HG03354 (cell line): ENCODE measurements around the gene TAS2R38.
"Not testable (repeated sequence)": the region's sequence is repeated elsewhere in the genome, so short reads cannot be mapped to it uniquely, and the experiment has no call there.

ENCODE experiments used
- ATAC-seq: cut with Tn5 transposase; IDR thresholded peaks from one replicate; pipeline ENCODE4 v1.9.1; 2021; ENCODE audit warnings: mild to moderate bottlenecking; ENCODE audit not compliant: unreplicated experiment, poor library complexity, severe bottlenecking

Gene TAS2R38

DNA sequence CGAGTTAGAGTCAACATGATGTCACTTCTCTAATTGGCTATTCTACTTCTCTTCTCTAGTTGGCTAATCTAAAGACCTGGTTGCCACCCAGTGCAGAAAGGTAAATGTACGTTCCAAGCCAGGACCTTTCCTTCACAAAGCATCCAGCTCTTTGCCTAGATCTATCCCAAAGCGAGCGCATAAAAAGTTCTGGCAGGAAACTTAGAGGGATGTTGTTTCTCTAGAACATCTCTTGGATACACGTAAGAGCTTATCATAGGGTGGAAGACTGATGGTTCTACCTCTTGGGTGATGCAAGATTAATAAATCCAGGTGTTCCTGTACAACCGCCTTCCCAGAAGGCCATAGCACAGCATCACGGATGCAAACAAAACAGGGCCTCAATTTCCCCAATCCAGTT, at the start of gene TAS2R38:
TSS of gene TAS2R38 (minus strand) at position 101 of the 400 bp plus-strand sequence. CDS start at position 17, 84 bp downstream.
- ATAC-seq = no peak

GRCh38 chr7:142018154-142018553, 44.6 kb upstream of the TAS2R38 start:
- no peak for ATAC-seq

DNA sequence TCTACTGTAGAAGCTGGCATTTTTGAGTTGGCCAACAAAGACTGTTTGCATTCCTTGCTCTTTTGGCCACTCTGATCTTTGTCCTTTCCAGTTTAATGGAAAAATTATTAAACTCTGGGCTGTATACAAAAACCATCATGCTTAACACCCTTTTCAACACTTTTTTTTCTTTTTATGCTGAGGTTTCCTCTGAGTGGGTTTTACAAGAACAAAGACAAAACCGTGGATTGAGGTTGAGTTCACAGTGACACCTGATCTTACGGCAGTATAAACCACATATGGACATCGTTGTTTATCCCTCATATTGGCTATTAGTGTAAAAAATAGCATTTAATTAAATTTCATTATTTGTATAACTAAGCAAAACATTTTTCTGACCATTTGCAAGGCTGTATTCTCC, 43.9 kb upstream of the TAS2R38 start:
- no peak for ATAC-seq

DNA sequence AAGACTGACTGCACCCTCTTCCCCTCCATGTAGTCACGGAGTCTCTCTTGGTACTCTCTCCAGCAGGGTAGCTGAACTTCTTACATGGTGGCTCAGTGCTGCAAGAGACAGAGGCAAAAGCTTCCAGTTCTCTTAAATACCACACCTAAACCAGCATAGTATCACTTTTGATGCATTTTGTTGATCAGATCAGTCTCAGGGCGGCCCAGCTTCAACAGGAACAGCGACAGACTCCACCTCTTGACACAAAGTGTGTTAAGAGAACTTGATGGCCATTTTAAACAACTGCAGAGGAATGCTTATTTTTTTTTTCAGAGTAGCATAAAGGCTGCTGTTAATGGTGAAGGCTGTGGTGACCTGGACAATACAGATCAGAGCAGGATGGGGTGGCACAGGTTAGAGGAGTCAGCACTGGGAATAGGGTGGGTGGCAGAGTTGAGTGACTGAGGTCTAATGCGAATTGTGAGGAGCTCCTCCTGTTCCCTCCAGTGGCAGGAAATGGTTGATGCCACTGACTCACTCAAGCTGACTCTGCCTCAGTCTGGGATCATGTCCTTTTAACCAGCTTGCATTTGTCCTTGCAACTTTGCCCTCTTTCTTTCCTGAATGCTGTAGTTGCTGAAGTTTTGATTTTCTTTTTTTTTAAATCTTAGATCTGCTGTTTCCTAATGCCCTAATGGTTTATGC, 39.4 kb upstream of the TAS2R38 start:
- ATAC-seq = no peak

GRCh38 chr7:142010952-142011548, 37.5 kb upstream of the TAS2R38 start:
- no peak for ATAC-seq

DNA sequence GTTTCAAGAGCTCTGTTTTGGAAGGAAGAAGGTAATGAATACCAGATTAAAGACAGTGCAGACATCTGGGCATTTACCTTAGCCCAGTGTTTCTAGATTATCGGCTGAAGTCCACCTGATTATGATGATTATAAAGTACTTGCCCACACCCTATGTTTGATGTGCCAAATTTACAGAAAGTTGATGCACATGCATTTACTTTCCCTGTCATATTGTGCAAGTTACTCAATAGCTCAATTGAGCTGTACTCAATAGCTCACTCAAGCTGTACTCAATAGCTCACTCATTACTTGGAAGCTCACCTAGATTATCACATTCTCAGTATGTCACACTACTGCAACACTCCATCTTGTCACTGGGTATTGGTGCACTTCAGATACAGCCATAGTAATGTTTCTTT, 35.6 kb upstream of the TAS2R38 start:
- no peak for ATAC-seq

DNA sequence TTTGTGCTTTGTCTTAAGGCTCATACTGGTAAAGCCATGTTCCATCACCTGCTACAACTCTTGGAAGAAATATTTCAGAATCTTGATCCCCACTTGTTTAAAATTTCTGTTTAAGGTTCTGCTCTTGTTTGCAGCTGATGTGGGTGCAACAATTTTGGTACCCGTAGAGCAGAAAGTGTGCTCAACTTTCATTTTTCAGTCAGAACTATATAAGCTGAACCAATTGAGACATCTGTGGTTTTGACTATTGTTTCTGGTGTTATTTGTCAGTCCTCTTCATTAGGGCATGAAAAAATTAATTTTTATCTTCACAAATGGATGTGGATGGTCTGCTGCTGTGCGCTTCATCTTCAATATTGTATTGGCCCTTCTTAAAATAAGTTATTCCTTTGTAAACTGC, 33.0 kb upstream of the TAS2R38 start:
- no peak for ATAC-seq

- no peak for ATAC-seq
Observed at GRCh38 chr7:142002179-142002578, 28.6 kb upstream of the TAS2R38 start.

GRCh38 chr7:142001163-142001874, 27.7 kb upstream of the TAS2R38 start:
- no peak for ATAC-seq

- ATAC-seq = no peak
Observed at GRCh38 chr7:142000244-142000643, 26.7 kb upstream of the TAS2R38 start.

DNA sequence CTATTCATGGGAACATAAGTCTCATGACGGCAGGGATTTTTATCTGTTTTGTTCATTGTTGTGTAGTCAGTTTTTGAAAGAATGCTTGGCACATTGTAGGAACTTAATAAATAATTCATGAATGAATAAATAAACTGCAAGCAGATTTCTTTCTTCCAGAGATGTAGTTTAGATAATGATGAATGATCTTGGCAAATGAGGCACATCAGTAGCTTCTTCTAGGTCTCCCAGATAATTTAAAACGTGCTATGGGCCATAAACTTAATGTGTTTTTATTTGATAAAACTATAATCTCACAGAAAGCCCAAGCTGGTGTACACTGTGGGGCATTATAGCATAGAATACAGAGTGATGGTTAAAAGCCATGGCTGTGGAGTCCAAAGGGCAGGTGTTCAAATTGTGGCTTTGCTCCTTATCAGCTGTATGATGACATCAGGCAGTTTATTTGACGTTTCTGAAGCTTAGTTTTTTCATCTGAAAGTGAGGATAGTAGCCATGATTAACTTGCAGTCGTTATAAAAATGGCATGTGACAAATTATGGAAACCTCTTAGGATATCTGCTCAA, 25.6 kb upstream of the TAS2R38 start:
- ATAC-seq = no peak

GRCh38 chr7:141993354-141993753, 19.8 kb upstream of the TAS2R38 start:
- no peak for ATAC-seq

DNA sequence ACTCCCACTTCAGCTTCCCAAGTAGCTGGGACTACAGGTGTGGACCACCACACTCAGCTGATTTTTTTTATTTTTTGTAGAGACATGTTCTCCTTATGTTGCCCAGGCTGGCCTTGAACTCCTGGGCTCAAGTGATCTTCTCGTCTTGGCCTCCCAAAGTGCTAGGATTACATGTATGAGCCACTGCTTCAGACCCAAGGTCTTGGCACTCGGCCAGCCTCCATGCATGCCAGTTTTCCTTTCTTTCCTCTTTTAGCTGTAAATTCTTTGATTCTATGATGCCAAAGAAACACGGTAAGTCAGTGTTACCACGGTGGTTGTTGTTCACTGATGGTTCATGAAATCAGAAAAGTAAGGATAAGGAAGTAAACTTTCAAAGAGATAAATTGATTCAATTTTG, 19.1 kb upstream of the TAS2R38 start:
- no peak for ATAC-seq

DNA sequence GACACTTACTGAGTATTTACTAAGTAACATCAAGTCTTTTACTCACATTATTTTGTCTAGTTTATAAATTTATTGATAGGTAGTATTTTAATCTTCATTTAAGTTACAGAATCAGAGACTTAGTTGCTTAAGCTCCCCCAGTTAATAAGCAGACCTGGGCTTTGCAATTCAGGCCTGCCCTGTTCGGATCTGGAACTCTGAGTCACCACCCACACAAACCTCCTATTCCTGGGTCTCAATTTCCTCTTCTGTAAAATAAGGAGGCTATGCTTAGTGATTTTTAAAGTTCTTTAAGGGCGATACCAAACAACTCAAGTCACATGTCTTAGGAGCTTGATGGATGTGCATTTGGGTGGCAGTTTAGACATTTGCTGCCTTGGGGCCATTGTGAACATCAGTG, 18.6 kb upstream of the TAS2R38 start:
- ATAC-seq = no peak

GRCh38 chr7:141991140-141991539, 17.6 kb upstream of the TAS2R38 start:
- no peak for ATAC-seq

- ATAC-seq = no peak
Observed at GRCh38 chr7:141990011-141990725, 16.6 kb upstream of the TAS2R38 start.

GRCh38 chr7:141987803-141988202, 14.2 kb upstream of the TAS2R38 start:
- ATAC-seq = not testable (repeated sequence)

- ATAC-seq = no peak
Observed at GRCh38 chr7:141986923-141987322, 13.3 kb upstream of the TAS2R38 start.

GRCh38 chr7:141985926-141986325, 12.4 kb upstream of the TAS2R38 start:
- not testable (repeated sequence) for ATAC-seq

GRCh38 chr7:141979568-141979967, 6.0 kb upstream of the TAS2R38 start:
- ATAC-seq = no peak
